Cardiac fibroblast (primary cell): ENCODE results near the gene HOXB2.
A peak's percentile ranks its signal among the peaks of the same experiment; 100 is the strongest.

ENCODE experiments used
- DNase-seq, 2 donors: peaks; one replicate each; pipeline versions ENCODE4 v3.0.0 to v3.0.0-alpha.2; 2010; ENCODE audit warnings: low read depth in 2 of 2
- H3K4me3 ChIP-seq, 2 donors: replicated peaks in 1 of 2; 1 replicate in 1 of 2; 2 replicates in 1 of 2; pipeline ENCODE4 v1.5.1; 2011; ENCODE audit warnings: low read depth in 2 of 2, low read length in 2 of 2, mild to moderate bottlenecking in 2 of 2, moderate library complexity in 1 of 2
- CTCF ChIP-seq: IDR thresholded peaks from one replicate; pipeline ENCODE4 v1.5.1; 2011; ENCODE audit warnings: low read depth, mild to moderate bottlenecking, low read length, inconsistent platforms

HOXB2 gene

DNA sequence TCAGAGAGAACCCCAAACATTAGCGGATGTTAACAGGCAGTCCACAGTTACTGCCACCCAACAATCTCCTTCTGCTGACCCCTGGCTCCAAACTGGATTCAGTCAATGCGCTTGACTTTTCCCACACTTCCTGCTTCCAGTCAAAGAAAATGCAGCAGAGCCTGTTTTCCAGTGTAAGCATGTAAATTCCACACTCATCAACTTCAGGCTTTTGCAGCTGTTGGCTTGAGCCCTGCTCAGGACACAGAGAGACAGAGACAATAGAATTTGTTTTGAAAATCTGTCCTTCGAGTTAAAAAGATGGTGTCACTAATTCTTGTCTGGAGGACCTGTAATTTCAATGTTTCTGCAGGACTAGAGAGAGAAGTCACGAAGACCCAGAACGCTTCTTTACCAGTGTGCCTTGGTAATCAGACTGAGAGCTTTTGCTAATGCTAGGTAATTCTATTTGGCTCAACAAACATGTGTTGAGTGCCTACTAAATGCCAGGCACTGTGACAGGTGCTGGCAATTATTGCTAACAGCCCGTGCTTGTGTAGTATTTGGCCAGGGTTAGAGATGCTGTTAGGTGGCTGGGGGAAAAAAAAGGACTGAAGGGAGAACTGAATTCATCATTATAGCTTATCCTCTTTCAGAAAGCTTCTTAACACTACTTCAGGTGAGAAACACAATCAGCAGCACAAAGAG lies 46.6 kb downstream of the HOXB2 start:
- no peak for TF ChIP-seq CTCF
- no peak for DNase-seq
- H3K4me3 ChIP-seq, result no peak overlapping the region

DNA sequence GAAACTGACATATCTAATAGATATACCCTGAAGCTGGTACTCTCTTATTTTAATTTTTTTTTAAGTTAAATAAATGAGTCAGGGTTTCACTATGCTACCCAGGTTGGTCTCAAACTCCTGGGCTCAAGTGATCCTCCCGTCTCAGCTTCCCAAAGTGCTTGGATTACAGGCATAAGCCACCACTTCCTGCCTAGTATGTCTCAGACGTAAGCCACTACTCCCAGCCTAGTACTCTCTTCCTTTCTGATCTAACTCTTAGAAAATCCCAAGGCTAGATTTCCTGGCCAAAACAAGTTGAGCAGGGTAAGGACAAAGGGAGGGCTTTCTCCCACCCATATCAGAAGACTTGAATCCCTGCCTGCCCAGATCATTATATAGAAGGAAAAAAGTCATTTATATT lies 47.8 kb downstream of the HOXB2 start:
- H3K4me3 ChIP-seq, result no peak overlapping the region
- DNase-seq, result peak in 1 of 2 donors; percentile 70
- no peak for TF ChIP-seq CTCF

- TF ChIP-seq CTCF, result no peak
- DNase-seq, result peak; percentile 42 to 81
- no peak overlapping the region for H3K4me3 ChIP-seq
Observed at GRCh38 chr17:48494335-48494734, 50.6 kb downstream of the HOXB2 start.
